ENCODE data around the gene LRPAP1. TPM values are rescaled to one million over a fixed set of nuclear protein-coding genes. Genes with fewer than 3 reads are reported as not detected.

LRPAP1 gene
- total RNA-seq, 1 experiment from 2014 or later, result 171 TPM

- CTCF ChIA-PET, result no interaction called here
- no peak for DNase-seq (ENCODE audit: low spot score)
- POLR2A ChIA-PET (ENCODE audit: low non-redundant PET), result no interaction called here
- intact Hi-C loops (cut with micrococcal nuclease; ENCODE audit: unreplicated experiment), result no loop called here
- peaks cover 68% of the 10 kb centered on the region for H3K36me3 ChIP-seq (ENCODE audit: insufficient read depth, low read length, poor library complexity, severe bottlenecking)
- no peaks in the 10 kb centered on the region for H3K27me3 ChIP-seq (replicated peaks; ENCODE audit: insufficient read depth, low read depth, low read length, poor library complexity)
- no peaks in the 10 kb centered on the region for H3K4me1 ChIP-seq (ENCODE audit: insufficient read depth, low read length, poor library complexity, severe bottlenecking)
- TF ChIP-seq CTCF (conservative IDR thresholded peaks at IDR 0.05; ENCODE audit: low read depth, low read length), result no peak
- TF ChIP-seq EZH2 (IDR thresholded peaks at IDR 0.05; ENCODE audit: borderline replicate concordance, low read depth, low read length, poor library complexity, severe bottlenecking), result no peak
- H3K9me3 ChIP-seq (ENCODE audit: low read depth, low read length, poor library complexity, severe bottlenecking), result no peaks in the 10 kb centered on the region
- no TSS peak for BruUV-seq (replicated peaks)
- no peak overlapping the region for H3K27ac ChIP-seq (ENCODE audit: low read depth, low read length, poor library complexity, severe bottlenecking)
- no peak overlapping the region for H3K4me3 ChIP-seq (ENCODE audit: low read depth, low read length, poor library complexity, severe bottlenecking)
Observed at GRCh38 chr4:3518941-3519340, 13.3 kb downstream of the LRPAP1 start.

- ChIA-PET CTCF (no interaction called here), POLR2A (ENCODE audit: low non-redundant PET) (no interaction called here)
- TF ChIP-seq EZH2 (IDR thresholded peaks at IDR 0.05; ENCODE audit: borderline replicate concordance, low read depth, low read length, poor library complexity, severe bottlenecking) (no peak), CTCF (conservative IDR thresholded peaks at IDR 0.05; ENCODE audit: low read depth, low read length) (no peak)
- intact Hi-C loops (cut with micrococcal nuclease; ENCODE audit: unreplicated experiment), result no loop called here
- H3K4me3 ChIP-seq (ENCODE audit: low read depth, low read length, poor library complexity, severe bottlenecking), result no peak overlapping the region
- DNase-seq (ENCODE audit: low spot score), result no peak
- no peaks in the 10 kb centered on the region for H3K27me3 ChIP-seq (replicated peaks; ENCODE audit: insufficient read depth, low read depth, low read length, poor library complexity)
- no peak overlapping the region for H3K27ac ChIP-seq (ENCODE audit: low read depth, low read length, poor library complexity, severe bottlenecking)
- BruUV-seq (replicated peaks), result no TSS peak
- peaks cover 65% of the 10 kb centered on the region for H3K36me3 ChIP-seq (ENCODE audit: insufficient read depth, low read length, poor library complexity, severe bottlenecking)
- no peaks in the 10 kb centered on the region for H3K4me1 ChIP-seq (ENCODE audit: insufficient read depth, low read length, poor library complexity, severe bottlenecking)
- H3K9me3 ChIP-seq (ENCODE audit: low read depth, low read length, poor library complexity, severe bottlenecking), result no peaks in the 10 kb centered on the region
Observed at GRCh38 chr4:3518511-3518880, 13.7 kb downstream of the LRPAP1 start.

- DNase-seq (ENCODE audit: low spot score), result no peak
- H3K9me3 ChIP-seq (ENCODE audit: low read depth, low read length, poor library complexity, severe bottlenecking), result no peaks in the 10 kb centered on the region
- no peak for TF ChIP-seq CTCF (conservative IDR thresholded peaks at IDR 0.05; ENCODE audit: low read depth, low read length)
- no peak for TF ChIP-seq EZH2 (IDR thresholded peaks at IDR 0.05; ENCODE audit: borderline replicate concordance, low read depth, low read length, poor library complexity, severe bottlenecking)
- no TSS peak for BruUV-seq (replicated peaks)
- CTCF ChIA-PET, result no interaction called here
- no peak overlapping the region for H3K27ac ChIP-seq (ENCODE audit: low read depth, low read length, poor library complexity, severe bottlenecking)
- POLR2A ChIA-PET (ENCODE audit: low non-redundant PET), result no interaction called here
- no peaks in the 10 kb centered on the region for H3K4me1 ChIP-seq (ENCODE audit: insufficient read depth, low read length, poor library complexity, severe bottlenecking)
- H3K4me3 ChIP-seq (ENCODE audit: low read depth, low read length, poor library complexity, severe bottlenecking), result no peak overlapping the region
- intact Hi-C loops (cut with micrococcal nuclease; ENCODE audit: unreplicated experiment), result no loop called here
- peaks cover 65% of the 10 kb centered on the region for H3K36me3 ChIP-seq (ENCODE audit: insufficient read depth, low read length, poor library complexity, severe bottlenecking)
- H3K27me3 ChIP-seq (replicated peaks; ENCODE audit: insufficient read depth, low read depth, low read length, poor library complexity), result no peaks in the 10 kb centered on the region
Observed at GRCh38 chr4:3517731-3518510, 14.3 kb downstream of the LRPAP1 start.
